PFSK-1 (cell line): ENCODE data around the gene SIGLEC9.

Experiments
- FOXP2 ChIP-seq: optimal IDR thresholded peaks from 2 replicates; pipeline ENCODE3; 2011; ENCODE audit warnings: borderline replicate concordance, control low read depth, inconsistent platforms; ENCODE audit not compliant: insufficient read depth; ENCODE audit errors: extremely low read length, extremely low read depth
- POLR2AphosphoS5 ChIP-seq: IDR thresholded peaks from 2 replicates; pipeline ENCODE4 v1.6.1; 2012; ENCODE audit warnings: low read depth, mild to moderate bottlenecking, control low read depth, low read length, moderate library complexity
- TAF1 ChIP-seq: IDR thresholded peaks from 2 replicates; pipeline ENCODE4 v1.6.1; 2012; ENCODE audit warnings: low read length, control low read depth, borderline replicate concordance; ENCODE audit not compliant: insufficient read depth

GRCh38 chr19:51148580-51148979, 23.9 kb downstream of the SIGLEC9 start:
- TF ChIP-seq TAF1 (no peak), FOXP2 (no peak), POLR2AphosphoS5 (no peak)
